GM23248 (cell line): Measurements from ENCODE around the gene SUGT1. TPM values are rescaled to one million over a fixed set of nuclear protein-coding genes. Genes with fewer than 3 reads are reported as not detected.

ENCODE experiments used
- DNase-seq: peaks from one replicate; pipeline ENCODE4 v3.0.0-alpha.2; 2015
- H2AFZ ChIP-seq: fragments of 200-600 bp; sonication (generic); 2 replicates; pipeline ENCODE4 v1.6.1; 2016; ENCODE audit warnings: antibody characterized with exemption
- H3F3A ChIP-seq: fragments of 200-600 bp; sonication (generic); 2 replicates; pipeline ENCODE4 v1.6.1; 2016; ENCODE audit warnings: mild to moderate bottlenecking, antibody characterized with exemption, mixed run types; ENCODE audit not compliant: insufficient read depth
- H3K27ac ChIP-seq: fragments of 200-600 bp; sonication (generic); 2 replicates; pipeline ENCODE4 v1.5.1; 2016; ENCODE audit warnings: mild to moderate bottlenecking
- H3K27me3 ChIP-seq: fragments of 200-600 bp; sonication (generic); replicated peaks from 2 replicates; pipeline ENCODE4 v1.6.1; 2016; ENCODE audit warnings: mild to moderate bottlenecking; ENCODE audit not compliant: insufficient read depth
- H3K36me3 ChIP-seq: fragments of 200-600 bp; sonication (generic); 2 replicates; pipeline ENCODE4 v1.6.1; 2016; ENCODE audit warnings: low read depth, mild to moderate bottlenecking
- H3K4me1 ChIP-seq: fragments of 200-600 bp; sonication (generic); 2 replicates; pipeline ENCODE4 v1.6.1; 2016; ENCODE audit warnings: mild to moderate bottlenecking; ENCODE audit not compliant: insufficient read depth
- H3K4me2 ChIP-seq: fragments of 200-600 bp; sonication (generic); one replicate; pipeline ENCODE4 v1.6.1; 2016; ENCODE audit warnings: mild to moderate bottlenecking; ENCODE audit not compliant: unreplicated experiment
- H3K4me3 ChIP-seq: fragments of 200-600 bp; sonication (generic); 2 replicates; pipeline ENCODE4 v1.5.1; 2016; ENCODE audit warnings: mild to moderate bottlenecking
- H3K79me2 ChIP-seq: fragments of 200-600 bp; sonication (generic); 2 replicates; pipeline ENCODE4 v1.6.1; 2016; ENCODE audit warnings: mild to moderate bottlenecking; ENCODE audit not compliant: insufficient read depth
- H3K9ac ChIP-seq: fragments of 200-600 bp; sonication (generic); 2 replicates; pipeline ENCODE4 v1.6.1; 2016; ENCODE audit warnings: mild to moderate bottlenecking
- H3K9me2 ChIP-seq: fragments of 200-600 bp; sonication (generic); 2 replicates; pipeline ENCODE4 v1.6.1; 2016; ENCODE audit warnings: mixed run types, mild to moderate bottlenecking, moderate library complexity; ENCODE audit not compliant: insufficient read depth
- H3K9me3 ChIP-seq: fragments of 200-600 bp; sonication (generic); one replicate; pipeline ENCODE4 v1.6.1; 2017; ENCODE audit warnings: low read depth
- H4K20me1 ChIP-seq: fragments of 200-600 bp; sonication (generic); 2 replicates; pipeline ENCODE4 v1.6.0; 2016; ENCODE audit not compliant: insufficient read depth
- EZH2 ChIP-seq: fragments of 200-600 bp; sonication (generic); IDR thresholded peaks from 2 replicates; pipeline ENCODE4 v1.6.1; 2018; ENCODE audit warnings: antibody characterized with exemption, mild to moderate bottlenecking; ENCODE audit not compliant: insufficient read depth, poor library complexity, severe bottlenecking
- EZH2phosphoT487 ChIP-seq: fragments of 200-600 bp; sonication (generic); IDR thresholded peaks from 2 replicates; pipeline ENCODE4 v1.6.1; 2018; ENCODE audit warnings: antibody characterized with exemption, moderate library complexity, mild to moderate bottlenecking, low read depth; ENCODE audit not compliant: insufficient read depth
- WGBS, 2 experiments: methylation state at CpG; one replicate each; pipeline ENCODE4 v1.1.6; 2015 to 2017; ENCODE audit warnings: low lambda C conversion rate in 2 of 2, low coverage in 1 of 2; ENCODE audit errors: missing lambda C conversion rate in 2 of 2; 5-methylcytosine and 5-hydroxymethylcytosine counted together
- in situ Hi-C: fragments of 300-500 bp; cut with MboI; formaldehyde crosslinking; loops from 2 replicates; pipeline ENCODE4 v1.15.0; 2020
- polyA plus RNA-seq: library from polyadenylated mRNA; unstranded; fragments of >200 nt; fragmentation: Nextera tagmentation; extraction: Ambion mirVana; gene quantifications from 2 replicates; pipeline ENCODE4 v1.2.1, GENCODE V29; 2016
- total RNA-seq: library from RNA; depleted of rRNA; stranded (reverse); fragments of >200 nt; shearing (Covaris generic); gene quantifications from 2 replicates; pipeline ENCODE4 v1.2.3, GENCODE V29; 2014

SUGT1 gene
- total and polyA plus RNA-seq, 2 experiments from 2014 or later: 29.4 to 77.2 TPM

DNA sequence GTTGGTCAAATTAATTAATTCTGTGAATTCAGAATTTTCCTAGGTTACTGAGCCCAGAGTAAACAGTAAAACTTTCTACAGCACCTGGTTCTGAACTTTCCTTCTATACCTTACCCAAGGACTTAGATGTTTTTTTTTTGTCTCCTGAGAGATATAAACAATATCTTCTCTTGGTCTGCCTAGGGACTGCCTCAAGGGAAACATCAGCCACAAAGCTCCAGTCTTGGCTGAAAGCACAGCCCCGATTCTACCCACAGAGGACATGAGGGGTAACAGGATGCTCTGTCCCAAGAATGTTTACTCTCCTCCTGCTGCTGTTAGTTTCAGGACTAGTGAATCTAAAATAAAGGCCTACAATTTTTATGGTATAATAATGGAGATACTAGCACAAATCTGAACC, 72.7 kb downstream of the SUGT1 start:
- H3K27me3 ChIP-seq: no peaks in the 10 kb centered on the region
- H3K4me3 ChIP-seq: no peak overlapping the region
- no peaks in the 10 kb centered on the region for H3K36me3 ChIP-seq
- H3F3A ChIP-seq: no peaks in the 10 kb centered on the region
- no peak overlapping the region for H3K27ac ChIP-seq
- H2AFZ ChIP-seq: no peak overlapping the region
- no peaks in the 10 kb centered on the region for H3K79me2 ChIP-seq
- no peaks in the 10 kb centered on the region for H3K9me2 ChIP-seq
- 0% methylated on average over 1 of the region's 1 CpG for WGBS, 2 experiments
- H4K20me1 ChIP-seq: no peaks in the 10 kb centered on the region
- H3K4me2 ChIP-seq: no peak overlapping the region
- TF ChIP-seq EZH2 (no peak), EZH2phosphoT487 (no peak)
- DNase-seq: no peak
- H3K4me1 ChIP-seq: no peaks in the 10 kb centered on the region
- no peak overlapping the region for H3K9ac ChIP-seq
- no peaks in the 10 kb centered on the region for H3K9me3 ChIP-seq
- in situ Hi-C loops: no loop called here

DNA sequence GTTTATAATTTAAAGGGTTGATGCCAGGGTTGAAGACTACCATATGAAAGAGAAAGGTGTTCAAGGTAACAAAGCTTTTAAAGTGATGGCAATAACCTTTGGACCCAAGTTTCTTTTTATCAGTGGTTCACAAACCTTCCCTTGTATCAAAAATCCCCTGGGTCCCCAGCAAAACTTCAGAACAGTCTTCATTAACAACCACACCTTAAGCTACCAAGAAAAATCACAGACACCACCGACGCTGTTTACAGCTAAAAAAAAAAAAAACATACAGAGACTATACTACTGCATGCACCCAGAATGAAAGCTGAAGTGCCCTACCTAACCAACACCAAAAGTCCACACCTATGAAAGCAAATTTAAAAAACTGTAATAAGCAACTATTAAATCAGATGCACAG, 73.6 kb downstream of the SUGT1 start:
- Histone ChIP-seq H2AFZ (no peak overlapping the region), H3F3A (no peaks in the 10 kb centered on the region), H3K9ac (no peak overlapping the region), H3K4me3 (no peak overlapping the region), H3K36me3 (no peaks in the 10 kb centered on the region), H4K20me1 (no peaks in the 10 kb centered on the region), H3K79me2 (no peaks in the 10 kb centered on the region), H3K9me2 (no peaks in the 10 kb centered on the region), H3K27ac (no peak overlapping the region), H3K27me3 (no peaks in the 10 kb centered on the region), H3K4me1 (no peaks in the 10 kb centered on the region), H3K9me3 (no peaks in the 10 kb centered on the region), H3K4me2 (no peak overlapping the region)
- DNase-seq: no peak
- in situ Hi-C loops: no loop called here
- WGBS, 2 experiments: 43 to 62% methylated on average over 2 of the region's 2 CpGs
- TF ChIP-seq EZH2 (no peak), EZH2phosphoT487 (no peak)

GRCh38 chr13:52734075-52734623, 81.5 kb downstream of the SUGT1 start:
- H3K9me3 ChIP-seq: no peaks in the 10 kb centered on the region
- WGBS, 2 experiments: 35 to 37% methylated on average over 4 of the region's 4 CpGs
- DNase-seq: no peak
- H2AFZ ChIP-seq: no peak overlapping the region
- H3K27me3 ChIP-seq: peaks cover 18% of the 10 kb centered on the region
- in situ Hi-C loops: no loop called here
- H3K4me3 ChIP-seq: no peak overlapping the region
- H3F3A ChIP-seq: no peaks in the 10 kb centered on the region
- no peaks in the 10 kb centered on the region for H3K4me1 ChIP-seq
- H3K36me3 ChIP-seq: no peaks in the 10 kb centered on the region
- no peaks in the 10 kb centered on the region for H4K20me1 ChIP-seq
- no peaks in the 10 kb centered on the region for H3K79me2 ChIP-seq
- TF ChIP-seq EZH2: no peak
- TF ChIP-seq EZH2phosphoT487: no peak
- no peak overlapping the region for H3K9ac ChIP-seq
- H3K4me2 ChIP-seq: no peak overlapping the region
- no peak overlapping the region for H3K27ac ChIP-seq
- H3K9me2 ChIP-seq: no peaks in the 10 kb centered on the region

DNA sequence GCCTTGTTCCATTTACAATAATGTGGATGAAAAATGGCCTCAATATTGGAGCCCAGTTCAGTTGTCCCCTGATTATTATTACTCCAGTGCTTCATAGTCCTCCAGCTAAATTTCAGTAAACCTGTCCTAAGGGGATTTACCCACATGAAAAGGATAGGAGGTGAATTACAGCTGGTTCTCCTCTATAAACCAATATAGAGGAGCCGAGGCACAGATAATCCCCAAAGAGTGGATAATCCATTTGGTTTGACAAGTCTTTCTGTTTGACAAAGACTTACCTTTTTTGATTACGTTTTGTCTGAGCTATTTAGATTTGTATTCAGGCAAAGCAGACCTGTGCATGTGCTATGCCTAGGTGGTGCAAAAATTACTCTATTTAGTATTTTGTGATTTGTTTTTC, 84.3 kb downstream of the SUGT1 start:
- Histone ChIP-seq H3K9me3 (no peaks in the 10 kb centered on the region), H3F3A (no peaks in the 10 kb centered on the region), H3K9ac (no peak overlapping the region), H2AFZ (no peak overlapping the region), H3K27me3 (peaks cover 39% of the 10 kb centered on the region), H3K27ac (no peak overlapping the region), H3K4me1 (no peaks in the 10 kb centered on the region), H4K20me1 (no peaks in the 10 kb centered on the region), H3K79me2 (no peaks in the 10 kb centered on the region), H3K36me3 (no peaks in the 10 kb centered on the region), H3K9me2 (no peaks in the 10 kb centered on the region), H3K4me3 (no peak overlapping the region), H3K4me2 (no peak overlapping the region)
- WGBS, 2 experiments: 25 to 37% methylated on average over 2 of the region's 2 CpGs
- DNase-seq: no peak
- TF ChIP-seq EZH2 (no peak), EZH2phosphoT487 (no peak)
- in situ Hi-C loops: no loop called here

GRCh38 chr13:52737451-52737850, 84.8 kb downstream of the SUGT1 start:
- in situ Hi-C loops: no loop called here
- Histone ChIP-seq H3K4me1 (no peaks in the 10 kb centered on the region), H3K4me2 (no peak overlapping the region)

More at GRCh38 chr13:52737451-52737850, 84.8 kb downstream of the SUGT1 start:
- no peaks in the 10 kb centered on the region for H3K9me3 ChIP-seq
- H3K27ac ChIP-seq: no peak overlapping the region
- no peaks in the 10 kb centered on the region for H4K20me1 ChIP-seq
- no peaks in the 10 kb centered on the region for H3K36me3 ChIP-seq
- no peaks in the 10 kb centered on the region for H3F3A ChIP-seq
- H3K9me2 ChIP-seq: no peaks in the 10 kb centered on the region
- no peaks in the 10 kb centered on the region for H3K79me2 ChIP-seq
- no peak for TF ChIP-seq EZH2
- no peak for TF ChIP-seq EZH2phosphoT487
- H3K4me3 ChIP-seq: no peak overlapping the region
- DNase-seq: no peak
- peaks cover 43% of the 10 kb centered on the region for H3K27me3 ChIP-seq
- H2AFZ ChIP-seq: no peak overlapping the region
- H3K9ac ChIP-seq: no peak overlapping the region
